SK-N-MC (cell line): Measurements from ENCODE around the gene KCNN4.

Source experiments
- EZH2 ChIP-seq: fragments of 200-600 bp; sonication (generic); IDR thresholded peaks from one replicate; pipeline ENCODE4 v1.6.1; 2017; ENCODE audit warnings: antibody characterized with exemption
- POLR2AphosphoS5 ChIP-seq: IDR thresholded peaks from 2 replicates; pipeline ENCODE4 v1.6.1; 2012; ENCODE audit warnings: mild to moderate bottlenecking, low read depth, low read length, borderline replicate concordance

DNA sequence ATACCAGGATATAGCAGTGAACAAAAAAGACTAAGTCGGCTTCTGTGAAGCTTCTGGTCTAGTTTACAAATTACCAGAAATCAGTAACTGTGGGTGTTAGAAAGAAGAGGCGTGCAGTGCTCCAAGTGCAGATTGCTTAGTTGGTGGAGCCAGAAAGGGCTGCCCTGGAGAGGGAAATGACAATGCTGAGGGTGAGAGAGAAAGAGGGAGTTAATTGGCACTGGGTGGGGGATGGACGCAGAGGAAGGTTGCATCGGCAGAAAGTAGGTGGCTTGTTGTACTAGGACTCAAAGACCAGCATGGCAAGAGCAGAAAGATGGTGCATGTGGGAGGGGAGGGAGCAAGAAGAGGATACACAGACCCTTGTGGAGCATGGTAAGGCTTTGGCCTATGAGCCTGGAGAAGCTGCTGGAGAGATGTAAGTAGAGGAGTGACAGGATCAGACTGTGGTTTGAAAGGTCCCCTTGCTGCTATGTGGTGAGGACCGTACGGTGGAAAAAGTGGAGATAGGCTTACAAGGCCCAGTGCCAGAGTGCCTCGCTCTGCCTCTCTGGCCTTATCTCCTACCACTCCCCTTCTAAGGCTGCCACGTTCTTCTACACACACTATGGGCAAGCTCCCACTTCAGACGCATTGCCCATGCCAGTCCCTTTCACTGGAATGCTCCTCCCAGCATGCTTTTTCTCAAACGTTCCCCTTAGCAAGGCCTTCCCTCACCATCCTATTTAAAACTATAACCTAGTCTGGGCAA, 39.5 kb downstream of the KCNN4 start:
- TF ChIP-seq EZH2 (no peak), POLR2AphosphoS5 (no peak)
